H9 (cell line): ENCODE results near the gene LIN7A. TPM values are rescaled to one million over a fixed set of nuclear protein-coding genes. Genes with fewer than 3 reads are reported as not detected.

Experiments
- DNase-seq: peaks from one replicate; pipeline ENCODE4 v3.0.0-alpha.2; 2017
- H2AFZ ChIP-seq: one replicate; pipeline ENCODE4 v1.6.1; 2013; ENCODE audit warnings: mild to moderate bottlenecking, low read length, control low read depth, moderate library complexity
- H2AK5ac ChIP-seq: 2 replicates; pipeline ENCODE4 v1.6.1; 2013; ENCODE audit warnings: low read length, control low read depth, mixed read lengths; ENCODE audit not compliant: insufficient read length
- H2BK120ac ChIP-seq: one replicate; pipeline ENCODE4 v1.6.1; 2013; ENCODE audit warnings: low read depth, mild to moderate bottlenecking, low read length, control low read depth, inconsistent platforms; ENCODE audit not compliant: poor library complexity, severe bottlenecking
- H2BK12ac ChIP-seq: 2 replicates; pipeline ENCODE4 v1.6.1; 2013; ENCODE audit warnings: low read length, control low read depth, mixed read lengths, low read depth; ENCODE audit not compliant: insufficient read length
- H2BK15ac ChIP-seq: 2 replicates; pipeline ENCODE4 v1.6.1; 2013; ENCODE audit warnings: low read depth, low read length, control low read depth
- H2BK20ac ChIP-seq: one replicate; pipeline ENCODE4 v1.6.1; 2013; ENCODE audit warnings: low read depth, mild to moderate bottlenecking, low read length, control low read depth, inconsistent platforms; ENCODE audit not compliant: poor library complexity, severe bottlenecking
- H2BK5ac ChIP-seq: 2 replicates; pipeline ENCODE4 v1.6.1; 2013; ENCODE audit warnings: low read length, control low read depth, mixed read lengths; ENCODE audit not compliant: insufficient read length
- H3K14ac ChIP-seq: 2 replicates; pipeline ENCODE4 v1.6.1; 2013; ENCODE audit warnings: low read length, control low read depth; ENCODE audit not compliant: insufficient read depth
- H3K18ac ChIP-seq: 2 replicates; pipeline ENCODE4 v1.6.1; 2013; ENCODE audit warnings: low read depth, mild to moderate bottlenecking, mixed read lengths, low read length, control low read depth; ENCODE audit not compliant: insufficient read length
- H3K23ac ChIP-seq: 2 replicates; pipeline ENCODE4 v1.6.1; 2013; ENCODE audit warnings: low read length, control low read depth, mixed read lengths, low read depth; ENCODE audit not compliant: insufficient read length
- H3K23me2 ChIP-seq: 2 replicates; pipeline ENCODE4 v1.6.1; 2013; ENCODE audit warnings: low read depth, mild to moderate bottlenecking, mixed read lengths, low read length, control low read depth; ENCODE audit not compliant: insufficient read length, poor library complexity, severe bottlenecking
- H3K27ac ChIP-seq: 2 replicates; pipeline ENCODE4 v1.5.1; 2013; ENCODE audit warnings: low read length, control low read depth, mixed read lengths, low read depth; ENCODE audit not compliant: insufficient read length
- H3K27me3 ChIP-seq: 2 replicates; pipeline ENCODE4 v1.6.1; 2013; ENCODE audit warnings: low read length, control low read depth, inconsistent platforms; ENCODE audit not compliant: insufficient read depth
- H3K4ac ChIP-seq: 2 replicates; pipeline ENCODE4 v1.6.1; 2013; ENCODE audit warnings: low read depth, mild to moderate bottlenecking, control low read depth, inconsistent platforms, low read length, moderate library complexity
- H3K4me1 ChIP-seq: 2 replicates; pipeline ENCODE4 v1.6.1; 2013; ENCODE audit warnings: low read length, control low read depth, inconsistent platforms; ENCODE audit not compliant: insufficient read depth
- H3K4me2 ChIP-seq: 2 replicates; pipeline ENCODE4 v1.6.1; 2013; ENCODE audit warnings: low read length, control low read depth, mixed read lengths; ENCODE audit not compliant: insufficient read length, insufficient read depth
- H3K56ac ChIP-seq: 2 replicates; pipeline ENCODE4 v1.6.1; 2013; ENCODE audit warnings: low read depth, mild to moderate bottlenecking, mixed read lengths, low read length, control low read depth; ENCODE audit not compliant: insufficient read length
- H3K79me1 ChIP-seq: 2 replicates; pipeline ENCODE4 v1.6.1; 2013; ENCODE audit warnings: low read depth, mild to moderate bottlenecking, moderate library complexity, low read length, control low read depth, inconsistent platforms; ENCODE audit not compliant: insufficient read depth, poor library complexity, severe bottlenecking
- H3K79me2 ChIP-seq: 2 replicates; pipeline ENCODE4 v1.6.1; 2013; ENCODE audit warnings: low read length, control low read depth, inconsistent platforms; ENCODE audit not compliant: insufficient read depth
- H3K9ac ChIP-seq: 2 replicates; pipeline ENCODE4 v1.6.1; 2013; ENCODE audit warnings: low read length, control low read depth, mixed read lengths; ENCODE audit not compliant: insufficient read length; ENCODE audit errors: extremely low read depth
- H3K9me3 ChIP-seq: one replicate; pipeline ENCODE4 v1.6.1; 2013; ENCODE audit warnings: low read depth, low read length, inconsistent platforms; ENCODE audit not compliant: control insufficient read depth
- H3T11ph ChIP-seq: one replicate; pipeline ENCODE4 v1.6.1; 2013; ENCODE audit warnings: mild to moderate bottlenecking, low read length, control low read depth, inconsistent platforms
- H4K20me1 ChIP-seq: one replicate; pipeline ENCODE4 v1.6.1; 2013; ENCODE audit not compliant: control insufficient read depth, insufficient read length, insufficient read depth
- H4K5ac ChIP-seq: 2 replicates; pipeline ENCODE4 v1.6.1; 2013; ENCODE audit warnings: low read depth, mild to moderate bottlenecking, mixed read lengths, low read length, control low read depth; ENCODE audit not compliant: insufficient read length
- H4K8ac ChIP-seq: replicated peaks from 2 replicates; pipeline ENCODE4 v1.6.1; 2013; ENCODE audit warnings: low read length, control low read depth, mixed read lengths, low read depth; ENCODE audit not compliant: insufficient read length
- H4K91ac ChIP-seq: 2 replicates; pipeline ENCODE4 v1.6.1; 2013; ENCODE audit warnings: low read depth, mild to moderate bottlenecking, moderate library complexity, mixed read lengths, low read length, control low read depth; ENCODE audit not compliant: insufficient read length
- H3K27ac Mint-ChIP-seq, 3 experiments: 2 replicates in 2 of 3; 3 replicates in 1 of 3; pipeline ENCODE4 v1.8.0; 2020 to 2021; ENCODE audit warnings: mixed read lengths in 3 of 3, mild to moderate bottlenecking in 1 of 3, moderate library complexity in 1 of 3
- H3K27me3 Mint-ChIP-seq: 2 replicates; pipeline ENCODE4 v1.8.0; 2021; ENCODE audit warnings: low read depth, mild to moderate bottlenecking, moderate library complexity, mixed read lengths
- H3K36me3 Mint-ChIP-seq, 3 experiments: 2 replicates in 2 of 3; 3 replicates in 1 of 3; pipeline ENCODE4 v1.8.0; 2020 to 2021; ENCODE audit warnings: low read depth in 3 of 3, mixed read lengths in 3 of 3; ENCODE audit not compliant: insufficient read depth in 1 of 3
- H3K4me1 Mint-ChIP-seq, 2 experiments: 2 replicates each; pipeline ENCODE4 v1.8.0; 2020; ENCODE audit warnings: mixed read lengths in 2 of 2
- H3K4me3 Mint-ChIP-seq, 2 experiments: 2 replicates in 1 of 2; 3 replicates in 1 of 2; pipeline ENCODE4 v1.8.0; 2020 to 2021; ENCODE audit warnings: mild to moderate bottlenecking in 2 of 2, mixed read lengths in 2 of 2, moderate library complexity in 1 of 2
- H3K9me3 Mint-ChIP-seq, 2 experiments: 2 replicates in 1 of 2; 3 replicates in 1 of 2; pipeline ENCODE4 v1.8.0; 2020; ENCODE audit warnings: mild to moderate bottlenecking in 2 of 2, mixed read lengths in 2 of 2, moderate library complexity in 1 of 2
- CTCF ChIP-seq: fragments of 200-600 bp; sonication (generic); conservative IDR thresholded peaks from 3 replicates; pipeline ENCODE4 v1.8.0; 2021; ENCODE audit warnings: antibody characterized with exemption, mild to moderate bottlenecking
- WGBS: extraction: QIAGEN DNeasy Blood & Tissue Kit; methylation state at CpG from one replicate; pipeline ENCODE4 v1.1.7; 2013; ENCODE audit warnings: missing lambda C conversion rate, low lambda C conversion rate, mixed read lengths; ENCODE audit not compliant: insufficient read length; ENCODE audit errors: extremely low coverage; 5-methylcytosine and 5-hydroxymethylcytosine counted together
- total RNA-seq: library from RNA; stranded (reverse); gene quantifications from 2 replicates; pipeline ENCODE4 v1.2.1, GENCODE V29; 2021

LIN7A gene
- total RNA-seq, 1 experiment from 2014 or later, result 18.3 TPM

DNA sequence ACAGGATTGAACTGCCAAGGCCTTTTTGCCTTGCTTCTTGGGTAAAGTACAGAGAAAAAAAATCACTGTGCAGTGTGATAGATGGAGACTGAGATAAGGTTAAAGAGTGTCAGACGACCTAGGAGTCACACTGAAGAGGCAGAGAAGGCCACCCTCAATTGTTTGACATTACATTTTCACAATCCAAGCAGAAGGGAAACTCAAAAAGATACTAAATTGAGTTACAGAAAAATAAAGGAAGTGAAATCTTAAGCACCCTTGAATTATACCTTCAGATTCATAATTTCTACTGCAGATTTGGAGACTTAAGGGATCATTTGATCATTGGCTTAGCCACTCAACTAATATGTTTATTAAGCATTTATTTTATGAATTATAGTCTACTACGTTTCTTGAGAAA lies 123.9 kb downstream of the LIN7A start:
- no peak overlapping the region for H3K14ac ChIP-seq
- no CpG with 5 or more reads among the region's 2 CpGs for WGBS
- H4K8ac ChIP-seq, result no peak overlapping the region
- Mint-ChIP-seq H3K9me3 (no peaks in the 10 kb centered on the region), H3K27ac (peak overlapping the region in 2 of 3 experiments; percentile 5 to 60; a peak in 2 of 7 replicates), H3K27me3 (no peaks in the 10 kb centered on the region), H3K36me3 (peaks cover 0 to 25% (median 2%) of the 10 kb centered on the region in 3 experiments; a peak in 4 of 7 replicates), H3K4me3 (no peak overlapping the region), H3K4me1 (peaks cover 0 to 2% of the 10 kb centered on the region in 2 experiments; a peak in 1 of 4 replicates)
- no peak overlapping the region for H4K5ac ChIP-seq
- no peak overlapping the region for H3K4ac ChIP-seq
- H3K4me2 ChIP-seq, result no peak overlapping the region
- H3T11ph ChIP-seq, result no peak overlapping the region
- TF ChIP-seq CTCF, result no peak
- DNase-seq, result no peak
- no peaks in the 10 kb centered on the region for H3K27me3 ChIP-seq
- no peak overlapping the region for H3K27ac ChIP-seq
- no peak overlapping the region for H2BK120ac ChIP-seq
- no peak overlapping the region for H3K18ac ChIP-seq
- H3K79me1 ChIP-seq, result no peaks in the 10 kb centered on the region
- H3K79me2 ChIP-seq, result no peaks in the 10 kb centered on the region
- H2AK5ac ChIP-seq, result no peak overlapping the region
- no peak overlapping the region for H2BK5ac ChIP-seq
- H3K23me2 ChIP-seq, result no peaks in the 10 kb centered on the region
- H4K20me1 ChIP-seq, result no peaks in the 10 kb centered on the region
- H2BK20ac ChIP-seq, result no peak overlapping the region
- H4K91ac ChIP-seq, result no peak overlapping the region
- H3K4me1 ChIP-seq, result no peaks in the 10 kb centered on the region
- H3K23ac ChIP-seq, result no peak overlapping the region
- no peaks in the 10 kb centered on the region for H3K9me3 ChIP-seq
- H2AFZ ChIP-seq, result no peak overlapping the region
- no peak overlapping the region for H2BK15ac ChIP-seq
- peak overlapping the region; percentile 50 for H2BK12ac ChIP-seq
- H3K9ac ChIP-seq, result no peak overlapping the region
- no peak overlapping the region for H3K56ac ChIP-seq
